Superior temporal gyrus (tissue), 1 donor: ENCODE data around the gene PLA2G7.
"Not testable (repeated sequence)": the region's sequence is repeated elsewhere in the genome, so short reads cannot be mapped to it uniquely, and the experiment has no call there.

Experiments used
- DNase-seq: peaks from one replicate; pipeline ENCODE4 v3.0.0-alpha.2; 2016; ENCODE audit errors: extremely low spot score

PLA2G7 gene

GRCh38 chr6:46748940-46749503, 13.8 kb upstream of the PLA2G7 start:
- DNase-seq = no peak

GRCh38 chr6:46746696-46747095, 11.5 kb upstream of the PLA2G7 start, which contains the start of gene ANKRD66:
Gene ANKRD66, plus strand, starts transcription at chr6:46746933. Its CDS starts 5,016 bp downstream, at chr6:46751949.
- no peak for DNase-seq

GRCh38 chr6:46745973-46746372, 10.8 kb upstream of the PLA2G7 start:
- no peak for DNase-seq

- not testable (repeated sequence) for DNase-seq
Measured at GRCh38 chr6:46744159-46744725, 9.1 kb upstream of the PLA2G7 start.

GRCh38 chr6:46743425-46744158, 8.4 kb upstream of the PLA2G7 start:
- no peak for DNase-seq

GRCh38 chr6:46741910-46742309, 6.7 kb upstream of the PLA2G7 start:
- DNase-seq = no peak

GRCh38 chr6:46741482-46741881, 6.3 kb upstream of the PLA2G7 start:
- DNase-seq = no peak

GRCh38 chr6:46736906-46737305, 1.7 kb upstream of the PLA2G7 start:
- DNase-seq = no peak

GRCh38 chr6:46735720-46736031, 501 bp upstream of the PLA2G7 start:
- DNase-seq = peak; percentile 43

- DNase-seq = no peak
Measured at GRCh38 chr6:46733341-46733801, 1.8 kb downstream of the PLA2G7 start.

GRCh38 chr6:46730921-46731461, 4.2 kb downstream of the PLA2G7 start:
- no peak for DNase-seq

GRCh38 chr6:46729787-46730326, 5.3 kb downstream of the PLA2G7 start:
- no peak for DNase-seq

- no peak for DNase-seq
Measured at GRCh38 chr6:46720401-46720800, 14.8 kb downstream of the PLA2G7 start.

GRCh38 chr6:46719099-46719498, 16.1 kb downstream of the PLA2G7 start:
- no peak for DNase-seq

- DNase-seq = no peak
Measured at GRCh38 chr6:46715141-46715540, 20.0 kb downstream of the PLA2G7 start.

GRCh38 chr6:46711491-46711890, 23.7 kb downstream of the PLA2G7 start:
- no peak for DNase-seq

- no peak for DNase-seq
Measured at GRCh38 chr6:46706464-46706863, 28.7 kb downstream of the PLA2G7 start.

GRCh38 chr6:46704562-46704961, 30.6 kb downstream of the PLA2G7 start:
- peak; percentile 55 for DNase-seq

- DNase-seq = no peak
Measured at GRCh38 chr6:46699970-46700369, 35.2 kb downstream of the PLA2G7 start.

GRCh38 chr6:46690911-46691451, 44.2 kb downstream of the PLA2G7 start:
- DNase-seq = no peak

- no peak for DNase-seq
Measured at GRCh38 chr6:46690141-46690755, 44.9 kb downstream of the PLA2G7 start.

- DNase-seq = no peak
Measured at GRCh38 chr6:46689657-46690056, 45.5 kb downstream of the PLA2G7 start.
